ENCODE measurements around the gene RAB10. TPM values are rescaled to one million over a fixed set of nuclear protein-coding genes. Genes with fewer than 3 reads are reported as not detected.
A peak's percentile ranks its signal among the peaks of the same experiment; 100 is the strongest.

The RAB10 gene
- total RNA-seq, 1 experiment from 2014 or later = 130 TPM

GRCh38 chr2:26184121-26184520, 150.2 kb downstream of the RAB10 start:
- Histone ChIP-seq H4K8ac (replicated peaks; ENCODE audit: insufficient read length, low read depth, low read length) (no peak overlapping the region), H2BK5ac (ENCODE audit: insufficient read length, low read length) (no peak overlapping the region), H3K18ac (ENCODE audit: insufficient read length, low read depth, low read length) (no peak overlapping the region), H3K23me2 (ENCODE audit: insufficient read length, low read depth, low read length, poor library complexity, severe bottlenecking) (peaks cover 5% of the 10 kb centered on the region), H4K20me1 (ENCODE audit: control insufficient read depth, insufficient read depth, insufficient read length) (no peaks in the 10 kb centered on the region), H3K79me2 (ENCODE audit: insufficient read depth, low read length) (no peaks in the 10 kb centered on the region), H3K4me1 (ENCODE audit: insufficient read depth, low read length) (no peaks in the 10 kb centered on the region), H2BK120ac (ENCODE audit: low read depth, low read length, poor library complexity, severe bottlenecking) (no peak overlapping the region), H3K56ac (ENCODE audit: insufficient read length, low read depth, low read length) (no peak overlapping the region), H3K23ac (ENCODE audit: insufficient read length, low read depth, low read length) (no peak overlapping the region), H2BK15ac (ENCODE audit: low read depth, low read length) (no peak overlapping the region), H4K91ac (ENCODE audit: insufficient read length, low read depth, low read length) (no peak overlapping the region), H3K4ac (ENCODE audit: low read depth, low read length) (no peak overlapping the region), H3K9me3 (ENCODE audit: control insufficient read depth, low read depth, low read length) (no peaks in the 10 kb centered on the region), H3K27me3 (ENCODE audit: insufficient read depth, low read length) (no peaks in the 10 kb centered on the region), H2BK20ac (ENCODE audit: low read depth, low read length, poor library complexity, severe bottlenecking) (no peak overlapping the region), H3K79me1 (ENCODE audit: insufficient read depth, low read depth, low read length, poor library complexity, severe bottlenecking) (no peaks in the 10 kb centered on the region), H3K4me2 (ENCODE audit: insufficient read depth, insufficient read length, low read length) (peak overlapping the region; percentile 4), H2AFZ (ENCODE audit: low read length) (no peak overlapping the region), H3K14ac (ENCODE audit: insufficient read depth, low read length) (no peak overlapping the region; the same call in 1 of the 2 replicates), H3K27ac (ENCODE audit: insufficient read length, low read depth, low read length) (no peak overlapping the region), H3K9ac (ENCODE audit: extremely low read depth, insufficient read length, low read length) (no peak overlapping the region), H3T11ph (ENCODE audit: low read length) (no peak overlapping the region), H4K5ac (ENCODE audit: insufficient read length, low read depth, low read length) (no peak overlapping the region), H2BK12ac (ENCODE audit: insufficient read length, low read depth, low read length) (no peak overlapping the region), H2AK5ac (ENCODE audit: insufficient read length, low read length) (no peak overlapping the region)
- Mint-ChIP-seq H3K9me3 (no peaks in the 10 kb centered on the region; a peak in 1 of 5 replicates), H3K27me3 (ENCODE audit: low read depth) (peaks cover 38% of the 10 kb centered on the region), H3K36me3 (ENCODE audit: insufficient read depth in 1 of 3, low read depth in 3 of 3) (peaks cover 23 to 31% (median 24%) of the 10 kb centered on the region in 3 experiments), H3K27ac (no peak overlapping the region; a peak in 1 of 7 replicates), H3K4me1 (peaks cover 30 to 39% of the 10 kb centered on the region in 2 experiments), H3K4me3 (peak overlapping the region; percentile 33 to 61; a peak in 4 of 5 replicates)
- TF ChIP-seq CTCF (conservative IDR thresholded peaks at IDR 0.05) = no peak
- WGBS (ENCODE audit: extremely low coverage, insufficient read length, low lambda C conversion rate) = no CpG with 5 or more reads among the region's 34 CpGs
- DNase-seq = no peak

All from H9 (cell line).